Progenitor cell of endocrine pancreas (in vitro differentiated cells): Measurements from ENCODE around the gene CELF4. TPM values are rescaled to one million over a fixed set of nuclear protein-coding genes. Genes with fewer than 3 reads are reported as not detected.

Experiments
- DNase-seq: peaks from one replicate; pipeline ENCODE4 v3.0.0; 2021; ENCODE audit warnings: low spot score; ENCODE audit not compliant: unreplicated experiment
- H3K27ac Mint-ChIP-seq: 2 replicates; pipeline ENCODE4 v1.8.0; 2021; ENCODE audit warnings: mild to moderate bottlenecking, moderate library complexity, mixed read lengths
- H3K27me3 Mint-ChIP-seq: 2 replicates; pipeline ENCODE4 v1.8.0; 2021; ENCODE audit warnings: mixed read lengths
- H3K36me3 Mint-ChIP-seq: 2 replicates; pipeline ENCODE4 v1.8.0; 2022; ENCODE audit warnings: mixed read lengths; ENCODE audit not compliant: insufficient read depth
- H3K4me1 Mint-ChIP-seq: 2 replicates; pipeline ENCODE4 v1.8.0; 2021; ENCODE audit warnings: low read depth, mixed read lengths
- H3K4me3 Mint-ChIP-seq: 2 replicates; pipeline ENCODE4 v1.8.0; 2021; ENCODE audit warnings: low read depth, mild to moderate bottlenecking, moderate library complexity, mixed read lengths
- H3K9me3 Mint-ChIP-seq: 2 replicates; pipeline ENCODE4 v1.8.0; 2021; ENCODE audit warnings: low read depth, mixed read lengths
- CTCF ChIP-seq: fragments of 200-600 bp; sonication (generic); IDR thresholded peaks from one replicate; pipeline ENCODE4 v1.5.0; 2021; ENCODE audit warnings: antibody characterized with exemption, mild to moderate bottlenecking; ENCODE audit not compliant: unreplicated experiment
- total RNA-seq: library from RNA; stranded (reverse); gene quantifications from 2 replicates; pipeline ENCODE4 v1.2.1, GENCODE V29; 2021

Gene CELF4
- total RNA-seq, 1 donor from 2014 or later = 4.6 TPM

DNA sequence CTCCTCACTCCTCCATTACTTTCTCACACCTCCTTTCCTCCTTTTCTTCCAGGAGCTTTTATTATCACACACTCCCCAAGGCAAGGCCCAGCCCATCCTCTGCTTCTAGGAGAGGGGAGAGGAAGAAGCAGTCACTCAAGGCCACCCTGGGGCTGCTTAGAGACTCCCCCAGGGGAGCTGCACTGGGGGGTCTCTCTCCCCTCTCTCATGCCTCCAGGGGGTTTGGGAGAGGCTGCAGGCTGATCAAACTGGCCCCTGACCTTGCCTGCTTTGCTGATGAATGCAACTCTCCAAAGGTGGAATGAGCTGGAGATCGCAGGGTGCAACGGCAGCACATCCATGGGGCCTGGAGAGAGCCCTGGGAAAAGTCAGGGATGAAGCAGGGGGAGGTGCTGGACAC, 216.9 kb downstream of the CELF4 start:
- no peak for TF ChIP-seq CTCF
- Mint-ChIP-seq H3K27ac (no peak overlapping the region), H3K27me3 (peaks cover 45% of the 10 kb centered on the region), H3K4me3 (no peak overlapping the region), H3K9me3 (no peaks in the 10 kb centered on the region), H3K36me3 (no peaks in the 10 kb centered on the region), H3K4me1 (peaks cover 8% of the 10 kb centered on the region)
- DNase-seq = no peak

- peaks cover 49% of the 10 kb centered on the region for H3K27me3 Mint-ChIP-seq
- H3K9me3 Mint-ChIP-seq = no peaks in the 10 kb centered on the region
- H3K36me3 Mint-ChIP-seq = no peaks in the 10 kb centered on the region
- no peak for DNase-seq
- TF ChIP-seq CTCF = no peak
- no peak overlapping the region for H3K27ac Mint-ChIP-seq
- H3K4me3 Mint-ChIP-seq = no peak overlapping the region
- peaks cover 8% of the 10 kb centered on the region for H3K4me1 Mint-ChIP-seq
Observed at GRCh38 chr18:37346048-37346447, 219.6 kb downstream of the CELF4 start.

DNA sequence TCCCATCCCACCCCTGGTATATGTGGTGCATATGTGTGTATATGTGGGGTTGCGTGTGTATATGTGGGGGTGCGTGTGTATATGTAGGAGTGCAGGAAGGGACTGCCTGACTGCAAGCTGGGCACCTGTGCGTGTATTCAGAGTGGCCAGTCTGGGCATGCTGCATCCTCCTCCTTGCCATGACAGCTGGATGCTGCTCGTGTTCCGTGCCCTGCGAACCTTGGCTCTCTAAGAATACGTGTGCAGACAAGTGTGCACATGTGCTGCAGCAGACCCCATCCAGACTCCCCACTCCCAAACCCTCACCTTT, 222.1 kb downstream of the CELF4 start:
- no peak overlapping the region for H3K4me3 Mint-ChIP-seq
- H3K9me3 Mint-ChIP-seq = no peaks in the 10 kb centered on the region
- no peak for TF ChIP-seq CTCF
- no peak overlapping the region for H3K27ac Mint-ChIP-seq
- H3K27me3 Mint-ChIP-seq = peaks cover 44% of the 10 kb centered on the region
- no peaks in the 10 kb centered on the region for H3K36me3 Mint-ChIP-seq
- H3K4me1 Mint-ChIP-seq = no peaks in the 10 kb centered on the region
- no peak for DNase-seq

DNA sequence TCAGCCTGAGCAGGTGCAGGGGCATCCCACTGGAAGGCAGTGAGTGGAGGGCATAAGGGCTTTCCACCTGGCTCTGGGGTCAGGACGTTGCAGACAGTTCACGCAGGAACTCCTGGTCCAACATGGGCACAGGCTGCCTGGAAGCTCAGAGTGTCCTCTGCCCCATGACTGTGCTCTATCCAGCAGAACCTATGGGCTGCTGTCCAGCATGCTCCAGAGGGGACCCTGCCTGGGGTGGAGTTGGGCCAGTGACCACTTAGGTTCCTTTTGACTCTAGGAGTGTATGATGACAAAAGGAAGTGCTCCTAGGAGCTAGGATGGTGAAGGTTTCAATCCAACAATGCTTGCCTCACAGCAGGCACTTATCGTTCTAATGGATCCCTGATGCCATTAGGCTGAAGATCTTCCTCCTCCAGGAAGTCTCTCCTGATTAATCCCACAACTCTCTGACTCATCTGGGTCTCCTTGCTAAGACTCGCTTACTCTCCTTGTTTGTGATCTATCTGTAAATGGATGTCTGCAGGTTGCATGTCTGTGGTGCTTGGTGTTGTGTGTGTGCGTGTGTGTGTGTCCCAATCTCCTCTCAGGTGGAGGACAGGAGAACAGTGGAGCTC, 224.0 kb downstream of the CELF4 start:
- no peaks in the 10 kb centered on the region for H3K36me3 Mint-ChIP-seq
- no peaks in the 10 kb centered on the region for H3K4me1 Mint-ChIP-seq
- no peaks in the 10 kb centered on the region for H3K9me3 Mint-ChIP-seq
- peaks cover 36% of the 10 kb centered on the region for H3K27me3 Mint-ChIP-seq
- no peak for DNase-seq
- no peak overlapping the region for H3K4me3 Mint-ChIP-seq
- no peak overlapping the region for H3K27ac Mint-ChIP-seq
- TF ChIP-seq CTCF = no peak

GRCh38 chr18:37341016-37341415, 224.6 kb downstream of the CELF4 start:
- Mint-ChIP-seq H3K9me3 (no peaks in the 10 kb centered on the region), H3K27ac (no peak overlapping the region), H3K4me1 (no peaks in the 10 kb centered on the region), H3K27me3 (peaks cover 32% of the 10 kb centered on the region), H3K36me3 (no peaks in the 10 kb centered on the region), H3K4me3 (no peak overlapping the region)
- no peak for TF ChIP-seq CTCF
- no peak for DNase-seq
